ENCODE measurements around the gene AADAT.

- TF ChIP-seq, protein P1, sequence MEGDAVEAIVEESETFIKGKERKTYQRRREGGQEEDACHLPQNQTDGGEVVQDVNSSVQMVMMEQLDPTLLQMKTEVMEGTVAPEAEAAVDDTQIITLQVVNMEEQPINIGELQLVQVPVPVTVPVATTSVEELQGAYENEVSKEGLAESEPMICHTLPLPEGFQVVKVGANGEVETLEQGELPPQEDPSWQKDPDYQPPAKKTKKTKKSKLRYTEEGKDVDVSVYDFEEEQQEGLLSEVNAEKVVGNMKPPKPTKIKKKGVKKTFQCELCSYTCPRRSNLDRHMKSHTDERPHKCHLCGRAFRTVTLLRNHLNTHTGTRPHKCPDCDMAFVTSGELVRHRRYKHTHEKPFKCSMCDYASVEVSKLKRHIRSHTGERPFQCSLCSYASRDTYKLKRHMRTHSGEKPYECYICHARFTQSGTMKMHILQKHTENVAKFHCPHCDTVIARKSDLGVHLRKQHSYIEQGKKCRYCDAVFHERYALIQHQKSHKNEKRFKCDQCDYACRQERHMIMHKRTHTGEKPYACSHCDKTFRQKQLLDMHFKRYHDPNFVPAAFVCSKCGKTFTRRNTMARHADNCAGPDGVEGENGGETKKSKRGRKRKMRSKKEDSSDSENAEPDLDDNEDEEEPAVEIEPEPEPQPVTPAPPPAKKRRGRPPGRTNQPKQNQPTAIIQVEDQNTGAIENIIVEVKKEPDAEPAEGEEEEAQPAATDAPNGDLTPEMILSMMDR (IDR thresholded peaks at IDR 0.05 in 4 of 5, conservative IDR thresholded peaks at IDR 0.05 in 1 of 5): no peak
- TF ChIP-seq POLR2A (IDR thresholded peaks at IDR 0.05): no peak
Observed at GRCh38 chr4:170137466-170137865, 47.7 kb upstream of the AADAT start.

Data from gastrocnemius medialis (tissue), 4 donors.